ENCODE data around the gene ZKSCAN4.

DNA sequence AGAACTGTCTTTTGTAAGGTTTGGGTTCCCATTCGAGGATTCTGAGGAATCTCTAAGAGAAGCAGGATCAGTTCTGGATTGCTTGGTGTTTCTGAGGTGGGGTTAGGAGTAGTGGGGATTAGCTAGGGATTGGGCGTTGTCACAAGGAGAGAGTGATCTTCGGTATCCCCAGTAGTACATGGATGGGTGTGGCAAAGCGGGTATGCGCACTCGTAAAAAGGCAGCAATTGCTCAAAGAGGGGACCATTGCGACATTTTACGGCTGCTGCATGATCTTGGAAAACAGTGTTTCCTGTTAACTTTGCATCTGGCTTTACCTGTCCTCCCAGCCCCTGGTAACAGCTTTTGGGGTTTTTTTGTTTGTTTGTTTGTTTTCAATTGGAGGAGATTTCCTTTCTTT is 36.6 kb downstream of the ZKSCAN4 start:
- no peak for TF ChIP-seq POLR2A (IDR thresholded peaks at IDR 0.05)
- TF ChIP-seq, protein P1, sequence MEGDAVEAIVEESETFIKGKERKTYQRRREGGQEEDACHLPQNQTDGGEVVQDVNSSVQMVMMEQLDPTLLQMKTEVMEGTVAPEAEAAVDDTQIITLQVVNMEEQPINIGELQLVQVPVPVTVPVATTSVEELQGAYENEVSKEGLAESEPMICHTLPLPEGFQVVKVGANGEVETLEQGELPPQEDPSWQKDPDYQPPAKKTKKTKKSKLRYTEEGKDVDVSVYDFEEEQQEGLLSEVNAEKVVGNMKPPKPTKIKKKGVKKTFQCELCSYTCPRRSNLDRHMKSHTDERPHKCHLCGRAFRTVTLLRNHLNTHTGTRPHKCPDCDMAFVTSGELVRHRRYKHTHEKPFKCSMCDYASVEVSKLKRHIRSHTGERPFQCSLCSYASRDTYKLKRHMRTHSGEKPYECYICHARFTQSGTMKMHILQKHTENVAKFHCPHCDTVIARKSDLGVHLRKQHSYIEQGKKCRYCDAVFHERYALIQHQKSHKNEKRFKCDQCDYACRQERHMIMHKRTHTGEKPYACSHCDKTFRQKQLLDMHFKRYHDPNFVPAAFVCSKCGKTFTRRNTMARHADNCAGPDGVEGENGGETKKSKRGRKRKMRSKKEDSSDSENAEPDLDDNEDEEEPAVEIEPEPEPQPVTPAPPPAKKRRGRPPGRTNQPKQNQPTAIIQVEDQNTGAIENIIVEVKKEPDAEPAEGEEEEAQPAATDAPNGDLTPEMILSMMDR (IDR thresholded peaks at IDR 0.05) = no peak
